Stimulated activated CD8-positive, alpha-beta memory T cell treated with anti-CD3 and anti-CD28 coated beads, Interleukin-12 subunit alpha, Interleukin-12 subunit beta, amount 100 ng/mL, for 24 hours (primary cell): ENCODE data around the gene GNB2.
"Not testable (repeated sequence)": the region's sequence is repeated elsewhere in the genome, so short reads cannot be mapped to it uniquely, and the experiment has no call there.

Experiments
- DNase-seq: peaks from one replicate; pipeline ENCODE4 v3.0.0-alpha.2; 2020; ENCODE audit errors: extremely low read depth

The GNB2 gene

DNA sequence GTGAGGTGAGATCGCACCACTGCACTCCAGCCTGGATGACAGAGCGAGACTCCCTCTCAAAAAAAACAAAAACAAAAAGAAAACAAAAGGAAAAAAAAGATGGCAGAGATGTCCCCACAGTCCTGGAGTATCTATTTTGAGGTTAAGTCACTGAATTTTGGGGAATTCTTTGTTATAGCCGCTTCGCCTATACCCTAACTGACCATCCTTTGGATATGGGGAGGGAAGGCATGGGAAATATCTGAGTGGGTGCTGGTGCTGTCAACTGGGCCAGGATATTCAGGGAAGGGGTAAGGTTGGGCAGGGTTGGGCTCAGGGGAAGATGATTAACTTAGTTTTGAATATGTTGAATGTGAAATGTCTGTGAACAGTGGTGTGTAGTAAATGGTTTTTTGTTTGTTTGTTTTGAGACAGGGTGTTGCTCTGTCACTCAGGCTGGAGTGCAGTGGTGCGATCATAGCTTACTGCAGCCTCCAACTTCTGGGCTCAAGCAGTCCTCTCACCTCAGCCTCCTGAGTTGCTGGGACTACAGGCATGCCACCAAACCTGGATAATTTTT, 8.3 kb upstream of the GNB2 start:
- no peak for DNase-seq

DNA sequence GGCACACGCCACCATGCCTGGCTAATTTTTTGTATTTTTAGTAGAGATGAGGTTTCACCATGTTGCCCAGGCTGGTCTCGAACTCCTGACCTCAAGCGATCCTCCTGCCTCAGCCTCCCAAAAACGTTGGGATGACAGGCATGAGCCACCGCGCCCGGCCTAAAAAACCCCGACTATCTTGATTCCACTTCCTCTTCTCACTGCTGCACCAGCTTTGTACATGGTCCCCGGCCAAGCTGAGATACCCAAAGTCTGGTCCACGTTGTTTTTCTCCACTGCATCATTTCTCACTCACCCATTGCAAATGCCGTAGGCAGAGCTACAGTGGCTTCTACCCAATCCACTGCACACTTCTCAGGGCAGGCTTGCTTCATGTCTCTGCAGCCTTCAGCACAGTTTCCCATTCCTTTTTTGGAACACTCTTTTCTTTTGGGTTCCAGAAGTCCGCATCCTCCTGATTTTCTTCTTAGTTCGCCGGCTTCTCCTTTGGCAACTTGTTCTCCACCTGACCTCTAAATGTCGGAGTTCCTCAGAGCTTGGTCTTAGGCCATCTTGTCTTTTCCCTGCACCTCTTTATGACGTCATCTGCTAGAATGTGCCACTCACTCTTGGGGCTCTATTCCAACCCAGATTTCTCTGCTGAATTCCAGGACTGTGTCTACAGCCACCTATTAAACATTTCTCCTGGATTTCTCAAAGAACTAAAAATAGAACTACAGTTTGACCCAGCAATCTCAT, 6.0 kb upstream of the GNB2 start:
- DNase-seq = no peak

DNA sequence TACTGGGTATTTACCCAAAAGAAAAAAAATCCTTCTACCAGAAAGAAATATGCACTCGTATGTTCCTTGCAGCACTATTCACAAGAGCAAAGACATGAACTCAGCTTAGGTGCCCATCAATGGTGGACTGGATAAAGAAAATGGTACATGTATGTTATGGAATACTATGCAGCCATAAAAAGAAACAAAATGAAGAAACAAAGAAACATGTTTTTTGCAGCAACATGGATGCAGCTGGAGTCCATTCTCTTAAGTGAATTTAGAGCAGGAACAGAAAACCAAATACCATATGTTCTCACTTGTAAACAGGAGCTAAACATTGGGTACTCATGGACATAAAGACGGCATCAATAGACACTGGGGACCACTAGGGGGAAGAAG, 5.5 kb upstream of the GNB2 start:
- DNase-seq = no peak

DNA sequence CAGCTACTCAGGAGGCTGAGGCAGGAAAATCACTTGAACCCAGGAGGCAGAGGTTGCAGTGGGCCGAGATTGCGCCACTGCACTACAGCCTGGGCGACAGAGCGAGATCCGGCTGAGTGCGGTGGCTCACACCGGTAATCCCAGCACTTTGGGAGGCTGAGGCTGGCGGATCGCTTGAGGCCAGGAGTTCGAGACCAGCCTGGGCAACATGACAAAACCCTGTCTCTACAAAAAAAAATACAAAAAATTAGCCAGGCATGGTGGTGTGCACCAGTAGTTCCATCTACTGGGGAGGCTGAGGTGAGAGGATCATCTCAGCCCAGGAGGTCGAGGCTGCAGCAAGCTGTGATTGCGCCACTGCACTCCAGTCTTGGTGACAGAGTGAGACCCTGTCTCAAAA, 4.4 kb upstream of the GNB2 start:
- not testable (repeated sequence) for DNase-seq

DNA sequence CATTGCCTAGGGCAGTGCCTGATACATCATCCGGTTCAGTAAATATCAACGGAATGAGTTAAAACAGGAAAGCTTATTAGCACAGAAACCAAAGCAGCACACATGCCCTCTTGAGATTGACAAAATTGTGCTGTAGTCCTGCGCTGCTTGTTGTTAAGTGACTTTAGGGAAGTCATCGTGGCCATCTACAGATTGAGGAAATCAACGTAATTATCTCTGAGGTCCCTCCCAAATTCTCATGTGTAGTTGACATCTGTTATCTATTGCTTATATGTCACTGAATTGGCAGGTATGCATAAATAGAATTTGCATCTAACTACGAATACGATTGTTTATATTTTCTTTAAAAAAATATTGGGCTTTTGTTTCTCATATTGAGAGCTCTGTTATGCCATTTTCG, 3.5 kb upstream of the GNB2 start:
- DNase-seq = no peak

DNA sequence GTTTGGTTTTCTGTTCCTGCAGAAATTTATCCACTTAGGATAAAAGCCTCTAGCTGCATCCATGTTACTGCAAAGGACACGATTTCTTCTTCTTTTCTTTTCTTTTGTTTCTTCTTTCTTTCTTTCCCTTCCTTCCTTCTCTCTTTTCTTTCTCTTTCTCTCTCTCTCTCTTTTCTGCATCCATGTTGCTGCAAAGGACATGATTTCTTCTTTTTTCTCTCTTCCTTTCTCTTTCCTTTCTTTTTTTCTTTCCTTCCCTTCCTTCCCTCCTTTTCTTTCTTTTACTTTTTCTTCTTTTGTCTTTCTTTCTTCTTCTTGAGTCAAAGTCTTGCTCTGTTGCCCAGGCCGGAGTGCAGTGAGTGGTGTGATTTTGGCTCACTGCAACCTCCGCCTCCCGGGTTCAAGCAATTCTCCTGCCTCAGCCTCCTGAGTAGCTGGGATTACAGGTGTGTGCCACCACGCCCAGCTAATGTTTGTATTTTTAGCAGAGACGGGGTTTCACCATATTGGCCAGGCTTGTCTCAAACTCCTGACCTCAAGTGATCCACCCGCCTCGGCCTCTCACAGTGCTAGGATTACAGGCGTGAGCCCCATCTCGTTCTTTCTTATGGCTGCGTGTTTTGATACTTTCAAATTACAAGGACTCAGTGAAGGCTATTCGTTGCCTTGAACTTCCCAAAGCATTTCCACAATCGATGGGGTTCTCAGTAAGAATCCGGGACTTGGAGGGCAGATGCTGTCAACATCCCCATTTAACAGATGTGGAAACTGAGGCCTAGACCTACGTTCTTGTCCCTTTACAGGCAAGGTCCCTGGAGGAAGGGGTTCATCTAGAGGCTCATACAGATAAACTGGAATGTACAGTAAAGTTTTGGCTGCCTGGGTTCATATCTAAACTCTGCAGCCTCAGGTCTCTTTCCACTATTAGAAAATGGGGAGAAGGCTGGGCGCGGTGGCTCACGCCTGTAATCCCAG, 1.9 kb upstream of the GNB2 start:
- no peak for DNase-seq

DNA sequence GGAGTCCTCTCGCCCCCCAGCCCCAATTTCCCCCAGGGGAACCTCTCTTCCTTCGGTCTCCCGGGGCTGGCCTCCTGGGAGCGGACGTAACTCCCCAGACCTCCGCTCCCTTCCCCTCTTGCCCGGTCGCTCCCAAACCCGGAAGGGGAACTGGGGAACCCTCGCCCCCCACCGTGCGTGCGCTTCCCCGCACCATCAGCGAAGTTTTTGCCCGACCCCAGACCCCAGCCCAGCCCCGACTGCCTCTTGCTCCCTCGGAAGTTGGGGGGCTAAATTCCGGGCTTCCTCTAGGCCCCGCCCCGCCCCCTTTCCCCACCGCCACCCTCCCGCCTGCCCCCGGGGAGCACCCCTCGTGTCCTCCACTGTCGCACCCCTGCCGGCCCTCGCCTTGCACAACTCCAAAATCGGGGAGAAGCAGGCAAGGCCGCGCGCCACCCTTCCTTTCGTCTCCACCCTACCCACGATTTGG, 436 bp downstream of the GNB2 start:
- DNase-seq = no peak

DNA sequence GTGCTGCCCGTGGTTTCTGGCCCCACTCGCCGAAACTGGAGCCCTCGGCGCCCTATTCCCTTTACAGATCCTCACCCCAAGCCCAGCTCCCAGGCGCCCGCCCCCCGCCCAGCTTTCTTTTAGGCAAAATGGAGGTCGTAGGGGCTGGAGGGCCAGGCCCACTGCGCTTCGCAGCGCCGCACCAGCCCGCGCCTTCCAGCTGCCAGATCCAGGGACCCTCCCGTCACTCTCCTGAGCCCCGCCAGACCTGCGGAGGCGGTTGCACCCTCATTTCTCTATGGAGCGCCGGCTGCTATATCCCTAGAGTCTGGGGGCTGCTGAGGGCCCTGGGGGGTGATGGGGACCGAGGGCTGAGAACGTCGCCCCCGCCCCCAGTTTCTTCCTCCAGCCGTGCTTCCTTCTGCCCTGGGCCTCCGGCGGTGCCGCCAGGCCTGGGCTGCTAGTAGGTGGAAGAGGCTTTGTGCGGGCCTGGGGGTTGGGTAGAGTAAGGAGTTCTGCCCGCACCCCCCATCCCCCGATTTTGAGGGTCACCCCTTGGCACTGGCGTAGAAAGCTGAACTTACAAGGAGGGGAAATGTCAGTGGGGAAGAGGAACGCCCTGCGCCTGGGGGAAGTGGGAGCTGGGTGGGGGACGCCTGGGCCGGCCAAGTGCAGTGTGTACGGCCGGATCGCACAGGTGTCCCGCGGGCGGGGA, 1.0 kb downstream of the GNB2 start:
- DNase-seq = no peak

DNA sequence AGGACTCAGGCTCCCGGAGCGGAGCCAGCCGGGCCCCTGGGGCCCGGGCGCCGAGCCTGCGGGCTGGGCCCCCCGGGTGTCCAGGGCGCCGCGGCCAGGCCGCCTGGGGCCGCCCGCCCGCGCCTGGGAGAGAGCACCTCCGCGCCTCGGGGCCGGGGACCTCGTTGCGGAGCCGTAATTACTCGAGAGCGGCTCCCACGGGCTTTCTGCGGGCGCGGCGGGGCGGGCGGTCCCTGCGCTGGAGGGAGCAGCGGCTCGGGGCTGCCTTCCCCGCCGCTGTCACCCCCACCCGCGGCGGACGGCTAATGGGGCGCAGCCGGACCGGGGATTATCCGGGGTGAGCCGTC, 1.5 kb downstream of the GNB2 start:
- no peak for DNase-seq

DNA sequence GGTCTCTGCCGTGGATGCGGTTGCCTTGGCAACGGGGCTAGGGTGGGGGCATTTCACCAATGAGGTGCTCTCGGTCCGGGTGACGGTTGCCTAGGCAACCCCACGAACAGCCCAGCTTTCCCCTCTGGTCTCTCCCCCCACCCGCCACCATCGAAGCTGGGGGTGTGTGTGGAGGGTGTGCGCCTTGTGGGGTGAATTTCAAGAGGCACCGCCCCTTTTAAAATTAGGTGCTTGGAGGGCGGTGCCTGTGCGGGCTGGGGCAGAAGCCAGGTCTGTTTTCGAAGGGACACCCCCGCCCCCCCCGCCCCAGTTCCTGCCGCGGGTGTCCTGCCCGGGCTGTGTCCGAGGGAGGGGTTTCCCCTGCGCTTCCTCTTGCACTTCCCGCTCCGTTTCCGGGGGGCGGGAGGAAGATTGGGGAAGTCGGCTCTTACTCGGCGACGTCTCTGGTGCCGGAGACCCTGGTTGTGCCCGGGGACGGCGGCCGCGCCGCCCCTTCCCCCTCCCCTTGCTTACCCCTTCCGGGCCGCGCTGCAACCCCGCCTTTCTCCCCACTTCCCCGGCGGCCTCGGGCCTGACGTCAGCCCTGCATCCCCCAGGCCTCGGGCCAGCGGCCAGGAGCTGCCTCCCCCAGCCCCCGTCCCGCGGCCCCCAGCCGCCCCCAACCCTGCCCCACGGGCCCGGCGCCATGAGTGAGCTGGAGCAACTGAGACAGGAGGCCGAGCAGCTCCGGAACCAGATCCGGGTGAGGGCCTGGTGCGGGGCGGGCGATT, 2.2 kb downstream of the GNB2 start:
- DNase-seq = no peak

DNA sequence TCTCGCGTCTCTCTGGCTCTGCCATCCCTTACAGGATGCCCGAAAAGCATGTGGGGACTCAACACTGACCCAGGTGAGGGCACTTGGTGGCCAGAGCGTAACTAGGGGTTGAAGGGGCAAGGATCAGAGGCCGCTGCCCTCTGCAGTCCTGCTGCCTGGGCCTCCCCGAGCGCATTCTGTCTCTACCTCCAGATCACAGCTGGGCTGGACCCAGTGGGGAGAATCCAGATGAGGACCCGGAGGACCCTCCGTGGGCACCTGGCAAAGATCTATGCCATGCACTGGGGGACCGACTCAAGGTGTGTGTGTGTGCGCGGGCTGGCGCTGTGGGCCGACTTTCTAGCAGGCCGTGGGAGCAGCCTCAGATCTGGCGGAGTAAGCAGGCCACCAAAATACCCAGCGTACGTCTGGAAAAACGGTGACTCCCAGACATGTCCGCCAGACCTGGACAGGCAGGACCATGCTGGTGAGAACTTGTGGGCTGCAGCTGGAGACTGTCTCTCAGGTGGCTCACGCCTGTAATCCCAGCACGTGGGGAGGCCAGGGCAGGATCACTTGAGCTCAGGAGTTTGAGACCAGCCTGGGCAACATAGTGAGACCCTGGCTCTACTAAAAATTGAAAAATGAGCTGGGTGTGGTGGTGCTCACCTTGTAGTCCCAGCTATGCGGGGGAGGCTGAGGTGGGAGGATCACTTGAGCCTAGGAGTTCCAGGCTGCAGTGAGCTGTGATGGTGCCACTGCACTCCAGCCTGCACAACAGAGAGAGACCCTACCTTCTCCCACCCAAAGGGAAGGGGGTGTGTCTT, 3.2 kb downstream of the GNB2 start:
- no peak for DNase-seq

DNA sequence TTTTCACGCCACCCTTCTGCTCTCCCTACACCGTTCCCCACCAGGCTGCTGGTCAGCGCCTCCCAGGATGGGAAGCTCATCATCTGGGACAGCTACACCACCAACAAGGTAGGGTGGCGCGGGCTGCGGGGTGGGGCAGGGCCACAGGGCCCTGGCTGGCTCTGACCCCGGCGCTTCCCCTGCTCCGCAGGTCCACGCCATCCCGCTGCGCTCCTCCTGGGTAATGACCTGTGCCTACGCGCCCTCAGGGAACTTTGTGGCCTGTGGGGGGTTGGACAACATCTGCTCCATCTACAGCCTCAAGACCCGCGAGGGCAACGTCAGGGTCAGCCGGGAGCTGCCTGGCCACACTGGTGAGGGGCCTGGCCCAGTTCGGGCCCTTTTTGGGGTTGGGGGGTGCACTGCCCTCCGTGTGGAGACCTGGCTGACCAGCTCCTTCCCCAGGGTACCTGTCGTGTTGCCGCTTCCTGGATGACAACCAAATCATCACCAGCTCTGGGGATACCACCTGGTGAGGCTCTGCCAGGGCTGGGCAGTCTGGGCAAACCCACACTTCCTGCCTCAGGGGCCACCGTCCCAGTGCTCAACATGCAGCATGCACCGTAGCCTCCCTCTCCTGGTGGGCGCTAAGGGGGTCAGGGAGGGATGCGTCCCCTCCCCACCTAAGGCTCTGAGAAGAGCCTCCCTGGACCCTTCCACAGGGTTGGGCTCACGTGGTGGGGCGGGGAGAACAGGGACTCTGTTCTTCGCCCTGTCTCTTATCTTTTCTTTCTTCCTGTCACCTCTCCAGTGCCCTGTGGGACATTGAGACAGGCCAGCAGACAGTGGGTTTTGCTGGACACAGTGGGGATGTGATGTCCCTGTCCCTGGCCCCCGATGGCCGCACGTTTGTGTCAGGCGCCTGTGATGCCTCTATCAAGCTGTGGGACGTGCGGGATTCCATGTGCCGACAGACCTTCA, 4.0 kb downstream of the GNB2 start:
- no peak for DNase-seq

DNA sequence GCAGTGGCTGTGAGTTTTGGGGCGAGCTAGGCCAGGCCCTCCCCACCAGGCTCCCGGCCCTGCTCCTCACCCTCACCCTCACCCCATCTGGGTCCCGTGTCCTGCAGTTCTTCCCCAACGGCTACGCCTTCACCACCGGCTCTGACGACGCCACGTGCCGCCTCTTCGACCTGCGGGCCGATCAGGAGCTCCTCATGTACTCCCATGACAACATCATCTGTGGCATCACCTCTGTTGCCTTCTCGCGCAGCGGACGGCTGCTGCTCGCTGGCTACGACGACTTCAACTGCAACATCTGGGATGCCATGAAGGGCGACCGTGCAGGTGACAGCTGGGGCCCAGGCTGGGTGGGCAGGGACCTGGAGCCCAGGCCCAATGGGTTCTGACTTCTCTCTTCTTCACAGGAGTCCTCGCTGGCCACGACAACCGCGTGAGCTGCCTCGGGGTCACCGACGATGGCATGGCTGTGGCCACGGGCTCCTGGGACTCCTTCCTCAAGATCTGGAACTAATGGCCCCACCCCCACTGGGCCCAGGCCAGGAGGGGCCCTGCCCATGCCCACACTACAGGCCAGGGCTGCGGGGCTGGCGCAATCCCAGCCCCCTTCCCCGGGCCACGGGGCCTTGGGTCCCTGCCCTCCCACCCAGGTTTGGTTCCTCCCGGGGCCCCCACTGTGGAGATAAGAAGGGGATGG, 4.9 kb downstream of the GNB2 start:
- DNase-seq = no peak

DNA sequence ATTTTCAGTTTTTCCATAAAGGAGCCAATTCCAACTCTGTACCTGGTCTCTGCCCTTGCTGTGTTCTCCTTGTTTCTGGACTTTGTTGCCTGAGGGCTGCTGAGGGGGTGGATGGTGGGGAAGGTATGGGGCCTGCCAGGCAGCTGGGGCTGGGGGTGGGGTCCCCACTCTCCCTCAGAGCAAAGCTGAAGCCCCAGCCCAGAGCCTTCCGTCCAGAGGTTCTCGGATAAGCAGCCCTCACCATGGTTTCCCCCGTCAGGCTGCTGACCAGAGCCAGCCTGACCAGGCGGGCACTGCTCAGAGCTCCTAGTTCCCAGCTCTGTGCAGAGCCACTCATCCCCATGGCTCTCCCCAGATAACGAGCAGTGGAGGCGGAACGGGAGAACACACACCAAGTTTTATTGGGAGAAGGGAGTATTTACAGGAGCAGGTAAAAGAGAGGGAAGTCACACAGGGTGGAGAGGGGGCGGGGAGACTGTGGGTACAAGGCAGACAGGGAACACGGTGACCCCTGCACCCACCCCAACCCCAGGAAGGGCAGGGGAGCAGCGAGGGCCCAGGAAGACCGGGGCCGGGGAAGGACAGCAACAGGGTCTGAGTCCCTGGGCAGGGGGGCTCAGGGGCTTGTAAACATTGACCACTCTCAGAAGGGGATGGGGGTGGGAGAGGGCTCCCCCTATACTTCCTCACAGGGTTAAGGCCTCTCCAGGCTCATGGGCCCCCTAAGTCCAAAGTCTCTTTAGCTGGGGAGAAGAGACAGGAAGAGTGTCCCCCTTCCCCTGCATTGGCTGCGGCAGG, 5.8 kb downstream of the GNB2 start:
- no peak for DNase-seq

DNA sequence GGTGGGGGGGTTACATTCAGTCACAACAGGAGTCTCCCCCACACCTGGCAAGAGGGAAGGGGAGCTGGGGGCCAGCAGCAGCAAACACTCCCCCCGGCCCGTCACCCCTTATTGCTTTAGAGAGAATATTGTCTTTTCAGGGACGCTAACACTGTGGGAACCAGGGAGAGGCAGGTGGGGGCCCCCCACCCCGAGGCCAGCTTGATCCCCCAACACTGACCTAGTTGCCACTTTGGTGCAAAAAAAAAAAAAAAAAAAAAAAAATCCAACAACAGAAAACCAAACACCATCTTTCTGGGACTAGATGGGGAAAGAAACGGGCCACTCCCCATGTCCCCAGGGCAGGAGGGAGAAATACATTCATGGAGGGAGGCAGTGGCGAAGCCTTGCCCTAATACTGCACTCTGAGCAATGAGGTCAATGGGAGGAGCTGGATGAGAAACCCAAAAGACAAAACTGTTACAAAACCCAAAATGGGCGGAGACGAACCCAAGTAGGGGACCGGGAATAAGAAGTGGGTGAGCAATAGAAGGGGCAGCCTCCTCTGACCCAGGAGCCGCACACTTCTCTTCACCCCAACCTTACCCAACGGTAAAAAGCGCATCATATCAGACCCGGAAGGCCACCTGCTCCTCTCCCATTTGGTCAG, 6.5 kb downstream of the GNB2 start:
- DNase-seq = no peak

DNA sequence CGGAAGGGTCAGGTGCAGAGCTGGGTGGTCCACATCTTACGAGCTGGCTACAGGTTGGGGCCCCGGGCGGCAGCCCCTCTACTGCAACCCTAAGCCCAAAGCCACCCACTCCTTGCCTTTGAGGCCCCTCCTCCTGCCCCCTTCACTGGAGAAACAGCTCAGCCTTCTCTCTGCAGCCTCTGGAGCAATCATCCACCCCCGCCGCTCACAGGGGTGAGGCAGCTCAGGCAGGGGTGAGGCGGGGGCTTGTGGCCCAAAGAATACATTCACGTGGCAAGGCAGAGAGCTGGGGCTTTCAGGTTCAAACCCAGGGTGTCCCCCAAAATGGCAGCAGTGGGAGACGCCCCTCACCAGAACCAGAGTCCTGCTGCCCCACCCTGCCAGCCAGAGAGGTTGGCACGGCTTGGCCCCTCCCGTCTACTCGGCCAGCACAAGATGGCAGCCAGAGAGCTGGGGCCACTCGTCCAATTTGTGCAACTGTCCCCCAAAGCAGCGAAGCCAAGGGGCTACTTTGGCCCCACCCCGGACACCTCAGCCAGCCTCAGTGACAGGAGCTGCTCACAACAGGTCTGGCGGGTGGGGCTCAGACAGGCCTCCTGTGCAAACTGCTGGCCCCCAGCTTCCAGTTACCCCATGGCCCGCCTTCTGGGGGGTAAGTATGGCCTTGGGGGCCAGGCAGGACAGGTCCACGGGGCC, 7.2 kb downstream of the GNB2 start:
- no peak for DNase-seq
